ENCODE measurements around the gene GSN. TPM values are rescaled to one million over a fixed set of nuclear protein-coding genes. Genes with fewer than 3 reads are reported as not detected.

GSN gene
- polyA plus RNA-seq, 1 of the 3 experiments (the other 2 are of a cell fraction) = 168 TPM

DNA sequence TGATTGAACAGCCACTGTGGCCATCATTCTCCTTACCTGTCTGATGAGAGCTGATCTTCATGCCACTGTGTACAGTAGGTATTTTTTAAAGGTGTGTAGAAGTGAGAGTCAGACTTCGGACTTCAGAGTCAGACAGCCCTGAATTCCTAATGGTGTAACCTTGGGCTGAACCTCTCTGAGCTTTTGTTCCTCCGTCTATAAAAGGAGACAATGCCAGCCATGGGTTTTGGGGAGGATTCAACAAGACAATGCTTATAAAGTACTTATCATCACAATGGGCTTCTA is 18.7 kb downstream of the GSN start:
- Histone ChIP-seq H3K36me3 (replicated peaks in 1 of 2; ENCODE audit: control insufficient read depth in 1 of 2, insufficient read depth in 2 of 2, low read length in 1 of 2) (peaks cover 0 to 16% of the 10 kb centered on the region in 2 experiments), H3K27ac (ENCODE audit: low read depth in 2 of 2, low read length in 1 of 2) (peak overlapping the region; percentile 88 to 94), H3K79me2 (ENCODE audit: insufficient read depth) (peaks cover 33% of the 10 kb centered on the region; the same call in 1 of the 2 replicates), H4K20me1 (ENCODE audit: insufficient read depth) (no peaks in the 10 kb centered on the region), H3K9me3 (no peaks in the 10 kb centered on the region), H3K9me2 (no peaks in the 10 kb centered on the region), H3K9ac (peak overlapping the region; percentile 76), H3F3A (replicated peaks; ENCODE audit: insufficient read depth) (peaks cover 27% of the 10 kb centered on the region), H3K4me1 (ENCODE audit: control insufficient read depth in 1 of 2, insufficient read depth in 2 of 2, low read depth in 1 of 2, low read length in 1 of 2) (peaks cover 39 to 85% of the 10 kb centered on the region in 2 experiments; a peak in 3 of 4 replicates), H3K4me3 (ENCODE audit: low read depth in 2 of 2, low read length in 1 of 2) (no peak overlapping the region), H3K4me2 (peak overlapping the region; percentile 81), H2AFZ (ENCODE audit: low read depth) (peak overlapping the region; percentile 16), H3K27me3 (ENCODE audit: insufficient read depth) (no peaks in the 10 kb centered on the region)
- CTCF ChIA-PET = interaction anchor here (1.5 to 3.6 kb wide), 4 partner anchors 8 to 252 kb away, joined by 3 to 25 read pairs (median 4); no protein-coding TSS in a partner anchor
- TF ChIP-seq CHD2 (IDR thresholded peaks at IDR 0.05; ENCODE audit: low read length, partially characterized antibody) = no peak
- TF ChIP-seq, protein P1, sequence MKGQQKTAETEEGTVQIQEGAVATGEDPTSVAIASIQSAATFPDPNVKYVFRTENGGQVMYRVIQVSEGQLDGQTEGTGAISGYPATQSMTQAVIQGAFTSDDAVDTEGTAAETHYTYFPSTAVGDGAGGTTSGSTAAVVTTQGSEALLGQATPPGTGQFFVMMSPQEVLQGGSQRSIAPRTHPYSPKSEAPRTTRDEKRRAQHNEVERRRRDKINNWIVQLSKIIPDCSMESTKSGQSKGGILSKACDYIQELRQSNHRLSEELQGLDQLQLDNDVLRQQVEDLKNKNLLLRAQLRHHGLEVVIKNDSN (IDR thresholded peaks at IDR 0.05; ENCODE audit: borderline replicate concordance, low read depth) = no peak
- no peak for TF ChIP-seq RXRA (IDR thresholded peaks at IDR 0.05; ENCODE audit: borderline replicate concordance, low read depth)
- TF ChIP-seq YY1 (IDR thresholded peaks at IDR 0.05; ENCODE audit: low read depth) = no peak
- TF ChIP-seq, protein P2, sequence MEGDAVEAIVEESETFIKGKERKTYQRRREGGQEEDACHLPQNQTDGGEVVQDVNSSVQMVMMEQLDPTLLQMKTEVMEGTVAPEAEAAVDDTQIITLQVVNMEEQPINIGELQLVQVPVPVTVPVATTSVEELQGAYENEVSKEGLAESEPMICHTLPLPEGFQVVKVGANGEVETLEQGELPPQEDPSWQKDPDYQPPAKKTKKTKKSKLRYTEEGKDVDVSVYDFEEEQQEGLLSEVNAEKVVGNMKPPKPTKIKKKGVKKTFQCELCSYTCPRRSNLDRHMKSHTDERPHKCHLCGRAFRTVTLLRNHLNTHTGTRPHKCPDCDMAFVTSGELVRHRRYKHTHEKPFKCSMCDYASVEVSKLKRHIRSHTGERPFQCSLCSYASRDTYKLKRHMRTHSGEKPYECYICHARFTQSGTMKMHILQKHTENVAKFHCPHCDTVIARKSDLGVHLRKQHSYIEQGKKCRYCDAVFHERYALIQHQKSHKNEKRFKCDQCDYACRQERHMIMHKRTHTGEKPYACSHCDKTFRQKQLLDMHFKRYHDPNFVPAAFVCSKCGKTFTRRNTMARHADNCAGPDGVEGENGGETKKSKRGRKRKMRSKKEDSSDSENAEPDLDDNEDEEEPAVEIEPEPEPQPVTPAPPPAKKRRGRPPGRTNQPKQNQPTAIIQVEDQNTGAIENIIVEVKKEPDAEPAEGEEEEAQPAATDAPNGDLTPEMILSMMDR (IDR thresholded peaks at IDR 0.05) = no peak
- TF ChIP-seq NRF1 (IDR thresholded peaks at IDR 0.05; ENCODE audit: low read depth, low read length) = no peak
- no peak for TF ChIP-seq SIN3A (IDR thresholded peaks at IDR 0.05; ENCODE audit: borderline replicate concordance, low read depth, low read length)
- TF ChIP-seq, protein P3, sequence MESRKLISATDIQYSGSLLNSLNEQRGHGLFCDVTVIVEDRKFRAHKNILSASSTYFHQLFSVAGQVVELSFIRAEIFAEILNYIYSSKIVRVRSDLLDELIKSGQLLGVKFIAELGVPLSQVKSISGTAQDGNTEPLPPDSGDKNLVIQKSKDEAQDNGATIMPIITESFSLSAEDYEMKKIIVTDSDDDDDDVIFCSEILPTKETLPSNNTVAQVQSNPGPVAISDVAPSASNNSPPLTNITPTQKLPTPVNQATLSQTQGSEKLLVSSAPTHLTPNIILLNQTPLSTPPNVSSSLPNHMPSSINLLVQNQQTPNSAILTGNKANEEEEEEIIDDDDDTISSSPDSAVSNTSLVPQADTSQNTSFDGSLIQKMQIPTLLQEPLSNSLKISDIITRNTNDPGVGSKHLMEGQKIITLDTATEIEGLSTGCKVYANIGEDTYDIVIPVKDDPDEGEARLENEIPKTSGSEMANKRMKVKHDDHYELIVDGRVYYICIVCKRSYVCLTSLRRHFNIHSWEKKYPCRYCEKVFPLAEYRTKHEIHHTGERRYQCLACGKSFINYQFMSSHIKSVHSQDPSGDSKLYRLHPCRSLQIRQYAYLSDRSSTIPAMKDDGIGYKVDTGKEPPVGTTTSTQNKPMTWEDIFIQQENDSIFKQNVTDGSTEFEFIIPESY (IDR thresholded peaks at IDR 0.05; ENCODE audit: borderline replicate concordance, low read depth) = no peak
- no peak for TF ChIP-seq RCOR1 (IDR thresholded peaks at IDR 0.05; ENCODE audit: low read length)
- TF ChIP-seq JUND (IDR thresholded peaks at IDR 0.05) = no peak
- no peak for TF ChIP-seq EP300 (IDR thresholded peaks at IDR 0.05; ENCODE audit: borderline replicate concordance in 1 of 2, low read depth in 1 of 2, low read length in 1 of 2)
- no peak for TF ChIP-seq FOSL2 (IDR thresholded peaks at IDR 0.05; ENCODE audit: borderline replicate concordance, low read depth)
- 67% methylated on average over 2 of the region's 2 CpGs for WGBS (ENCODE audit: low lambda C conversion rate)
- POLR2A ChIA-PET = no interaction called here
- DNase-seq = no peak
